ENCODE measurements around the gene PANK4. TPM values are rescaled to one million over a fixed set of nuclear protein-coding genes. Genes with fewer than 3 reads are reported as not detected.

Gene PANK4
- total and polyA plus RNA-seq, 8 donors, result 23.2 to 30.9 (median 28.1) TPM

GRCh38 chr1:2458687-2459086 lies 67.7 kb downstream of the PANK4 start:
- DNase-seq (no peak), ATAC-seq (no peak)
- Histone ChIP-seq H3K9me3 (no peaks in the 10 kb centered on the region), H3K27me3 (peaks cover 0 to 83% of the 10 kb centered on the region in 2 donors), H3K27ac (no peak overlapping the region), H3K36me3 (no peaks in the 10 kb centered on the region), H3K4me3 (no peak overlapping the region), H3K4me1 (peaks cover 0 to 5% of the 10 kb centered on the region in 2 donors)
- intact Hi-C loops (cut with DNase I), result no loop called here
- no peak for TF ChIP-seq CTCF (IDR thresholded peaks at IDR 0.05)

Other genes starting within 250 kb of the PANK4 start
- gene MORN1, start 135.0 kb downstream of the PANK4 start, total RNA-seq, result 1 to 10 TPM; 7.5 to 9.8 TPM
- gene MORN1, start 135.0 kb downstream of the PANK4 start, polyA plus RNA-seq (ENCODE audit: insufficient read length in 6 of 6), result 10 to 100 TPM; 12.8 to 17.8 (median 15.1) TPM
- gene RER1, start 134.8 kb downstream of the PANK4 start, total RNA-seq, result 100 to 1,000 TPM; 163 to 167 TPM
- 100 to 1,000 TPM in 2 of 6 donors, 10 to 100 TPM in 4; 89.6 to 107 (median 98.3) TPM for gene RER1, start 134.8 kb downstream of the PANK4 start, polyA plus RNA-seq (ENCODE audit: insufficient read length in 6 of 6)
- 10 to 100 TPM; 14.3 to 16.3 TPM for gene PEX10, start 114.0 kb downstream of the PANK4 start, total RNA-seq
- gene PEX10, start 114.0 kb downstream of the PANK4 start, polyA plus RNA-seq (ENCODE audit: insufficient read length in 6 of 6), result 10 to 100 TPM; 15.5 to 22.9 (median 19.2) TPM
- gene PLCH2, start 50.3 kb downstream of the PANK4 start, total RNA-seq, result 1 to 10 TPM in 1 of 2 donors, under 1 TPM in 1; 0.67 to 1.3 TPM
- gene PLCH2, start 50.3 kb downstream of the PANK4 start, polyA plus RNA-seq (ENCODE audit: insufficient read length in 6 of 6), result 1 to 10 TPM; 2.3 to 6.5 (median 4.4) TPM
- gene HES5, start 3.7 kb upstream of the PANK4 start, total RNA-seq, result 1 to 10 TPM in 1 of 2 donors, under 1 TPM in 1; 0.89 to 1.2 TPM
- under 1 TPM; 0.21 to 0.91 (median 0.48) TPM for gene HES5, start 3.7 kb upstream of the PANK4 start, polyA plus RNA-seq (ENCODE audit: insufficient read length in 6 of 6)
- gene TNFRSF14, start 29.8 kb upstream of the PANK4 start, total RNA-seq, result 100 to 1,000 TPM in 1 of 2 donors, 10 to 100 TPM in 1; 90.8 to 109 TPM
- gene TNFRSF14, start 29.8 kb upstream of the PANK4 start, polyA plus RNA-seq (ENCODE audit: insufficient read length in 6 of 6), result 10 to 100 TPM; 24.2 to 38.2 (median 28.5) TPM
- 10 to 100 TPM; 33.2 to 43.4 TPM for gene PRXL2B, start 60.2 kb upstream of the PANK4 start, total RNA-seq
- 10 to 100 TPM; 36.9 to 62.5 (median 49.2) TPM for gene PRXL2B, start 60.2 kb upstream of the PANK4 start, polyA plus RNA-seq (ENCODE audit: insufficient read length in 6 of 6)
- gene MMEL1, start 106.4 kb upstream of the PANK4 start, total RNA-seq, result 1 to 10 TPM; 3.4 TPM
- 1 to 10 TPM; 3.4 to 9.1 (median 5.2) TPM for gene MMEL1, start 106.4 kb upstream of the PANK4 start, polyA plus RNA-seq (ENCODE audit: insufficient read length in 6 of 6)